Fibroblast of the aortic adventitia (primary cell): ENCODE measurements around the gene ZNF708. TPM values are rescaled to one million over a fixed set of nuclear protein-coding genes. Genes with fewer than 3 reads are reported as not detected.
"Not testable (repeated sequence)": the region's sequence is repeated elsewhere in the genome, so short reads cannot be mapped to it uniquely, and the experiment has no call there.

Experiments used
- DNase-seq: peaks from one replicate; pipeline ENCODE4 v3.0.0-alpha.2; 2010; ENCODE audit warnings: low read depth
- H3K4me3 ChIP-seq: 2 replicates; pipeline ENCODE4 v1.5.1; 2011; ENCODE audit warnings: low read depth, mild to moderate bottlenecking, control low read depth, low read length, moderate library complexity
- CTCF ChIP-seq: IDR thresholded peaks from 2 replicates; pipeline ENCODE4 v1.5.1; 2011; ENCODE audit warnings: mild to moderate bottlenecking, low read length, control low read depth, inconsistent platforms; ENCODE audit not compliant: insufficient read depth
- total RNA-seq: library from RNA; depleted of rRNA; stranded (reverse); fragments of >200 nt; gene quantifications from 2 replicates; pipeline ENCODE4 v1.2.3, GENCODE V29; 2012; ENCODE audit warnings: low replicate concordance

Gene ZNF708
- total RNA-seq = 8.8 and 15.9 TPM in 2 replicates

GRCh38 chr19:21328885-21329605 is at the start of gene ZNF708:
Gene ZNF708, minus strand, starts transcription at chr19:21329410. Its CDS starts 198 bp downstream, at chr19:21329212.
- DNase-seq = peak; percentile 84
- no peak for TF ChIP-seq CTCF

GRCh38 chr19:21362291-21362690 is 33.1 kb upstream of the ZNF708 start:
- DNase-seq = no peak
- no peak overlapping the region for H3K4me3 ChIP-seq
- TF ChIP-seq CTCF = no peak

More at GRCh38 chr19:21328885-21329605, at the start of gene ZNF708:
- H3K4me3 ChIP-seq = peak within 1 kb of the TSS; percentile 95

DNA sequence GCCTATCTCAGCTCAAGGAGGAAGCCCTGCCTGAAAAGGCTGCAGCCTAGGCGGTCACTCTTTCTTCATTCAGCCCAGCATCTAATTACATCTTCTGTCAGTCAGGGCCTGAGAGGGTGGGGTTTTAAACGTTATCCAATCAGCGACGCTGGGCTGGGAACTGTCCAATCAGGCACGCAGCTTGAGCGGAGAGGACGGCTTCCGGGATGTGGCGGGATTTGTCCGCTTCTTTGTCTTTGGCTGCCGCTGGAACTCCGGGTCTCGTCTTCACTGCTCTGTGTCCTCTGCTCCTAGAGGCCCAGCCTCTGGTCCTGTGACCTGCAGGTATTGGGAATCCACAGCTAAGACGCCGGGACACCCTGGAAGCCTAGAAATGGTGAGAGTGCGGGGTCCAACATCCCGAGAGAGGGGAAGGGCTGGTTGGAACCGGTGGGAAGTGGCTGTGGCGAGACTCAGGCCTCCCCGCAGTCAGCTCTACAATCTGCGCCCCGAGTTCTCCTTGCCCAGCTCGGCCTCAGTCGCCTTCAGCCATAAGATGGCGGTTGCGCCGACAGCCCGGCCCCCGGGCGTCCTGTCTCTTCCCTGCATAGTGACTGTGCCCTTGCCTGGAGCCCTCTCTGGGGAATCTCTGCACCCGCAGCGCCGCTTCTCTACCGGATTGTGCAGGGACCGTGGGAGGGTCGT is 29.7 kb upstream of the ZNF708 start, which contains the start of gene ZNF738:
Gene ZNF738, plus strand, starts transcription at position 233 of the 684 bp plus-strand sequence. Its CDS starts 141 bp downstream, at position 374.
- H3K4me3 ChIP-seq = peak within 1 kb of the TSS; percentile 89
- TF ChIP-seq CTCF = no peak
- peak; percentile 95 for DNase-seq

- H3K4me3 ChIP-seq = no peak overlapping the region
- no peak for DNase-seq
- no peak for TF ChIP-seq CTCF
Observed at GRCh38 chr19:21352830-21353229, 23.6 kb upstream of the ZNF708 start.

DNA sequence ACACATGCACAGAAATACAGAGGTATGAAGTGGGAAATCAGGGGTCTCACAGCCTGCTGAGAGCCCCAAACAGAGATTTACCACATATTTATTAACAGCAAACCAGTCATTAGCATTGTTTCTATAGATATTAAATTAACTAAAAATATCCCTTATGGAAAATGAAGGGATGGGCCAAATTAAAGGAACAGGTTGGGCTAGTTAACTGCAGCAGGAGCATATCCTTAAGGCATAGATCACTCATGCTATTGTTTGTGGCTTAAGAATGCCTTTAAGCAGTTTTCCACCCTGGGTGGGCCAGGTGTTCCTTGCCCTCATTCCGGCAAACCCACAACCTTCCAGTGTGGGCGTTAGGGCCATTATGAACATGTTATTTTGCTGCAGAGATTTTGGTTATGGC is 15.6 kb upstream of the ZNF708 start:
- H3K4me3 ChIP-seq, DNase-seq: not testable (repeated sequence)

DNA sequence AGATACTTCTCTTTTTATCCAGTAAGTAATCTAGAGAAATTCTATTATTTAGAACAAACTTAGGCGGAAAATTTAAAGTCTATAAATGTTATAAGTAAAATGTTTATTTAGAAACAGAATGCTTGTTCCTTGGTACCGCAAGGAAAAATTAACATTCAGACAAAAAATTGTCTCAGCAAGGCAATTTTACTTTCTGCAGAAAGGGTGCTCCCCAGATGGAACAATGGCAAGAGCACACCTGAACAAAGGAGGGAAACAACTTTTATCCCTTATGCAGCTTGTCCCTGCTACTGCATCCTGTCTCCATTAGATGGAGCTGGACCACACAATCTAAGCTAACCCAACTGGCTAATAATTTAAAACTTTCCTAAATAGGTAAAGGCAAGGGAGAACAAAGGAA is 6.5 kb upstream of the ZNF708 start:
- no peak for DNase-seq
- no peak overlapping the region for H3K4me3 ChIP-seq
- no peak for TF ChIP-seq CTCF

GRCh38 chr19:21328406-21328805 is 804 bp downstream of the ZNF708 start:
- peak overlapping the region; percentile 95 for H3K4me3 ChIP-seq
- no peak for TF ChIP-seq CTCF
- DNase-seq = peak; percentile 9
